Caco-2 (cell line): Measurements from ENCODE around the gene EIF5AL1. TPM values are rescaled to one million over a fixed set of nuclear protein-coding genes. Genes with fewer than 3 reads are reported as not detected.
"Not testable (repeated sequence)": the region's sequence is repeated elsewhere in the genome, so short reads cannot be mapped to it uniquely, and the experiment has no call there.

ENCODE experiments used
- Bru-seq: library from RNA; stranded (reverse); fragments of 400-500 nt; gene quantifications from one replicate; lab custom pipeline; 2021; lab: Mats Ljungman, UMichigan
- BruChase-seq, 2 experiments: library from RNA; stranded (reverse); fragments of 400-500 nt; gene quantifications; one replicate each; lab custom pipeline; 2021; lab: Mats Ljungman, UMichigan
- BruUV-seq: library from RNA; stranded (reverse); fragments of 400-500 nt; replicated peaks from 2 replicates; lab custom pipeline; 2021; lab: Mats Ljungman, UMichigan
- CTCF ChIA-PET: fragments of 300-600 bp; sonication (Branson Sonifier 250); formaldehyde crosslinking; loops from one replicate; lab custom pipeline; 2022; ENCODE audit warnings: antibody characterized with exemption; lab: Charles Lee
- POLR2A ChIA-PET: fragments of 300-600 bp; sonication (Branson Sonifier 250); formaldehyde crosslinking; loops from one replicate; lab custom pipeline; 2022; ENCODE audit warnings: antibody characterized with exemption; lab: Charles Lee
- DNase-seq, 2 experiments: peaks; one replicate each; pipeline versions ENCODE4 v3.0.0 to v3.0.0-alpha.2; 2020 to 2022
- H3K27me3 ChIP-seq: replicated peaks from 2 replicates; pipeline ENCODE4 v1.6.0; 2011; ENCODE audit warnings: low read length; ENCODE audit not compliant: control insufficient read depth, insufficient read depth
- H3K36me3 ChIP-seq: 2 replicates; pipeline ENCODE4 v1.5.1; 2011; ENCODE audit warnings: low read length; ENCODE audit not compliant: control insufficient read depth, insufficient read depth
- H3K4me1 ChIP-seq: fragments of 250-450 bp; sonication (Bioruptor Pico); 2 replicates; pipeline ENCODE4 v1.5.1; 2020; ENCODE audit warnings: mild to moderate bottlenecking
- H3K4me3 ChIP-seq: 2 replicates; pipeline ENCODE4 v1.5.1; 2011; ENCODE audit warnings: low read depth, mild to moderate bottlenecking, control low read depth, low read length
- H3K9me3 ChIP-seq: fragments of 250-450 bp; sonication (Bioruptor Pico); 2 replicates; pipeline ENCODE4 v1.5.1; 2020; ENCODE audit warnings: mild to moderate bottlenecking, moderate library complexity
- H3K27ac Mint-ChIP-seq: one replicate; pipeline ENCODE4 v1.8.0; 2022; ENCODE audit warnings: mixed read lengths; ENCODE audit not compliant: unreplicated experiment
- H3K27me3 Mint-ChIP-seq: one replicate; pipeline ENCODE4 v1.8.0; 2022; ENCODE audit warnings: mixed read lengths; ENCODE audit not compliant: insufficient read depth, unreplicated experiment
- H3K36me3 Mint-ChIP-seq: one replicate; pipeline ENCODE4 v1.8.0; 2022; ENCODE audit warnings: mild to moderate bottlenecking, mixed read lengths; ENCODE audit not compliant: insufficient read depth, unreplicated experiment
- H3K4me1 Mint-ChIP-seq: one replicate; pipeline ENCODE4 v1.8.0; 2022; ENCODE audit warnings: low read depth, mixed read lengths; ENCODE audit not compliant: unreplicated experiment
- H3K4me3 Mint-ChIP-seq: one replicate; pipeline ENCODE4 v1.8.0; 2022; ENCODE audit warnings: mild to moderate bottlenecking, moderate library complexity, mixed read lengths; ENCODE audit not compliant: unreplicated experiment
- H3K9me3 Mint-ChIP-seq: one replicate; pipeline ENCODE4 v1.8.0; 2022; ENCODE audit warnings: mixed read lengths; ENCODE audit not compliant: unreplicated experiment
- intact Hi-C: fragments of 100-400 bp; cut with micrococcal nuclease; formaldehyde crosslinking; loops from one replicate; pipeline ENCODE4 v1.10.0; 2022; ENCODE audit not compliant: unreplicated experiment
- long read RNA-seq: library from polyadenylated mRNA; stranded (forward); transcript quantifications from one replicate; pipeline ENCODE4 v2.0.0, GENCODE V29; 2022
- total RNA-seq: library from RNA; stranded (reverse); gene quantifications from 2 replicates; pipeline ENCODE4 v1.2.3, GENCODE V29; 2022
- TF ChIP-seq, protein P1 (sequence below), 2 experiments: fragments of 200-600 bp in 1 of 2; IDR thresholded peaks; 1 replicate in 1 of 2; 2 replicates in 1 of 2; pipeline versions ENCODE4 v1.5.1 to v1.8.0; 2011 to 2022; ENCODE audit warnings: antibody characterized with exemption in 1 of 2, control low read depth in 1 of 2, inconsistent platforms in 1 of 2, low read depth in 1 of 2, low read length in 1 of 2, mild to moderate bottlenecking in 1 of 2, moderate library complexity in 1 of 2; ENCODE audit not compliant: insufficient read depth in 1 of 2, severe bottlenecking in 1 of 2, unreplicated experiment in 1 of 2

The EIF5AL1 gene
- 0.93 and 1.1 TPM in 2 replicates for total RNA-seq
- not detected for Bru-seq, nascent RNA
- percentile 14 among the genes with signal in this experiment for BruChase-seq, experiment 1, labeled RNA remaining after a 2-hour chase
- BruChase-seq, experiment 2, labeled RNA remaining after a 6-hour chase, result percentile 28 among the genes with signal in this experiment
- long read RNA-seq, result 0 reads

DNA sequence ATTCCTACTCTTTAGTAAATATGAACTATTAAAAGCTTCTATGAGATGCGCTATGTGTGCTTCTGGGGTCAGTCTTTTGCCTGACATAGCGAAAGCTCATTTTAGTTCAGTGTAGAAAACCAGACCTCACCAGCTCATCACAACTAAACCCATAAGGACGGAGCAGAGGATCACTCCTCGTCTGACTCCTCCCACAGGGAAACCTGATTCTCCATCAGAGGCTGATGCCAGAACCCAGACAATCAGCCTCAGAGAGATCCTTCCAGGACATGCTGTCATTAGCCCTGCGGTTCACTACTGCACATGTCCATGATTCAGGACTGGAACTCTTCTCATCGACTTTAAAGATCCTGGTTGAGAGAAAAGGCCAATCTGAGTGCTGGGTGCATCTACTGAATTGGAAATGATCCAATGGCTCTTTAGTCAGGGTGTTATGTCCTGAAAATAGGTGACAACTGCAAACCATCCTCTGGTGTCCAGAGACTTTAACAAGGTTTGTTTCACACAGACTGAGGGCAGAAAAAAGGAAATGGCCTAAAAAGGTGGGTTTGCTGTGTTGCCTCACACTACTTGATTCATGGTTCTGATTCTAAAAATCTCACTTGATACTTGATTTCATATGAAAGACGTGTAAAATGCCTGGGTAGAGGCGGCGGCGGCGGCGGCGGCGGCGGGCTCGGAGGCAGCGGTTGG is at the start of gene EIF5AL1:
TSS of gene EIF5AL1 (plus strand) at position 643 of the 693 bp plus-strand sequence. CDS start 117 bp downstream, outside the sequence.
- H3K27ac Mint-ChIP-seq, H3K27me3 ChIP-seq, H3K9me3 Mint-ChIP-seq, H3K4me3 Mint-ChIP-seq, intact Hi-C loops, CTCF ChIA-PET, H3K36me3 Mint-ChIP-seq, POLR2A ChIA-PET, H3K4me1 ChIP-seq, H3K4me1 Mint-ChIP-seq, H3K36me3 ChIP-seq, H3K4me3 ChIP-seq, H3K9me3 ChIP-seq, DNase-seq, BruUV-seq: not testable (repeated sequence)
- H3K27me3 Mint-ChIP-seq, result peaks cover 16% of the 10 kb centered on the region

DNA sequence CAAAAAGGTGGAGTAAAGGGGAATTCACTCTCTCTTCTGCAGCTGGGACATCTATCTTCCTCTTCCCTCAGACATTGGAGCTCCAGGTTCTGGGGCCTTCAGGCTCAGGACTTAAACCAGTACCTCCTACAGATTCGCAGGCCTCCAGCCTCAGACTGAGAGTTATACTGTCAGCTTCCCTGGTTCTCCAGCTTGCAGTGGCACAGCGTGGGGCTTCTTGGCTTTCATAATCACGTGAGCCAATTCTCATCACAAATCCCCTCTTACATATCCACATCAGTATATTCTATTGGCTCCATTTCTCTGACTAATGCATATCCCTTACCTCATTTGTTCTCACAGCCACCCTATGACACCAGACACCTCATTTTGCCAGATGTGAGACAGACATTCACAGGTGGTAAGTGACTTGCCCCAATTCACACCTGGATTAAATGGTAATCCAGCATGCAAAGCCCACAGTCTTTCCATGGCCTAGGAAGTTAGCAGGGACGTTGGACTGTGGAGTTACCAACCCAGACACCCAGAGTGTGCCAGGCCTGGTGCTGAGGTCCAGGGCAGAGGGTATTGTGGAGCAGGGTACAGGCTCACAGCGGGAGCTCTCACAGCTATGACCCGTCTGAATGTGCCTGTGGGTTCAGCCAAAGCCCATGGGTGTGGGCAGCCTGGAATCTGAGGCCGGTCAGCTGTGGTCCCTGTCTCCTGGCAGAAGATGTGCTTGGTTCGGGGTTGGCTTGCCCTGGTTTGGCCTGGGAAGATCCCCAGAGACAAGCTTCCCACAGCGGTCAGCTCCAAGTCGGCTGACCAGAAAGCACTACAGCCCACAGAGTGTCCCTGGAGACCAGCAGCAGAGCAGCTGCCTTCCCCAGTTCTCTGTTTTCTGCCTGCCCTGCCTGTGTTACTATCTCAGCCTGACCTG is 48.5 kb upstream of the EIF5AL1 start:
- Mint-ChIP-seq H3K27ac (no peak overlapping the region), H3K9me3 (no peaks in the 10 kb centered on the region), H3K4me1 (no peaks in the 10 kb centered on the region), H3K4me3 (no peak overlapping the region), H3K27me3 (no peaks in the 10 kb centered on the region), H3K36me3 (no peaks in the 10 kb centered on the region)
- H3K36me3 ChIP-seq, result no peaks in the 10 kb centered on the region
- no peaks in the 10 kb centered on the region for H3K9me3 ChIP-seq
- ChIA-PET POLR2A (no interaction called here), CTCF (no interaction called here)
- H3K4me3 ChIP-seq, result no peak overlapping the region
- intact Hi-C loops, result no loop called here
- no peaks in the 10 kb centered on the region for H3K4me1 ChIP-seq
- no peak for DNase-seq
- TF ChIP-seq, protein P1, sequence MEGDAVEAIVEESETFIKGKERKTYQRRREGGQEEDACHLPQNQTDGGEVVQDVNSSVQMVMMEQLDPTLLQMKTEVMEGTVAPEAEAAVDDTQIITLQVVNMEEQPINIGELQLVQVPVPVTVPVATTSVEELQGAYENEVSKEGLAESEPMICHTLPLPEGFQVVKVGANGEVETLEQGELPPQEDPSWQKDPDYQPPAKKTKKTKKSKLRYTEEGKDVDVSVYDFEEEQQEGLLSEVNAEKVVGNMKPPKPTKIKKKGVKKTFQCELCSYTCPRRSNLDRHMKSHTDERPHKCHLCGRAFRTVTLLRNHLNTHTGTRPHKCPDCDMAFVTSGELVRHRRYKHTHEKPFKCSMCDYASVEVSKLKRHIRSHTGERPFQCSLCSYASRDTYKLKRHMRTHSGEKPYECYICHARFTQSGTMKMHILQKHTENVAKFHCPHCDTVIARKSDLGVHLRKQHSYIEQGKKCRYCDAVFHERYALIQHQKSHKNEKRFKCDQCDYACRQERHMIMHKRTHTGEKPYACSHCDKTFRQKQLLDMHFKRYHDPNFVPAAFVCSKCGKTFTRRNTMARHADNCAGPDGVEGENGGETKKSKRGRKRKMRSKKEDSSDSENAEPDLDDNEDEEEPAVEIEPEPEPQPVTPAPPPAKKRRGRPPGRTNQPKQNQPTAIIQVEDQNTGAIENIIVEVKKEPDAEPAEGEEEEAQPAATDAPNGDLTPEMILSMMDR (IDR thresholded peaks at IDR 0.05; ENCODE audit: insufficient read depth in 1 of 2, low read depth in 1 of 2, low read length in 1 of 2, severe bottlenecking in 1 of 2, unreplicated experiment in 1 of 2), result no peak
- no peaks in the 10 kb centered on the region for H3K27me3 ChIP-seq
- BruUV-seq, result no TSS peak

DNA sequence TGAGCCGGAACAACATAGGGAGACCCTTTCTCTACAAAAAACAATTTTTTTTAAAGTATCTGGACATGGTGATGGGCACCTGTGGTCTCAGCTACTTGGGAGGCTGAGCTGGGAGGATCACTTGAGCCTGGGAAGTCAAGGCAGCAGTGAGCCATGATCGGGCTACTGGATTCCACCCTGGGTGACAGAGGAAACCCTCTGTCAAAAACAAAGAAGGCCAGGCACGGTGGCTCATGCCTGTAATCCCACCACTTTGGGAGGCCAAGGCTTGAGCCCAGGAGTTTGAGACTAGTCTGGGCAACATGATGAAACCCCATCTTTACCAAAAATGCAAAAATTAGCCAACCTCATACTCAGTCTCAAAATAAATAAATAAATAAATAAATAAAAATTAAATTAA is 47.0 kb upstream of the EIF5AL1 start:
- H3K27me3 Mint-ChIP-seq, result no peaks in the 10 kb centered on the region
- Histone ChIP-seq H3K36me3 (no peaks in the 10 kb centered on the region), H3K27me3 (no peaks in the 10 kb centered on the region), H3K4me3 (no peak overlapping the region), H3K9me3 (no peaks in the 10 kb centered on the region), H3K4me1 (no peaks in the 10 kb centered on the region)
- no peak for DNase-seq
- intact Hi-C loops, result no loop called here
- CTCF ChIA-PET, result no interaction called here
- H3K9me3 Mint-ChIP-seq, result no peaks in the 10 kb centered on the region
- H3K4me3 Mint-ChIP-seq, result no peak overlapping the region
- POLR2A ChIA-PET, result no interaction called here
- no peak overlapping the region for H3K27ac Mint-ChIP-seq
- H3K4me1 Mint-ChIP-seq, result no peaks in the 10 kb centered on the region
- TF ChIP-seq, protein P1 (IDR thresholded peaks at IDR 0.05; ENCODE audit: insufficient read depth in 1 of 2, low read depth in 1 of 2, low read length in 1 of 2, severe bottlenecking in 1 of 2, unreplicated experiment in 1 of 2), result no peak
- BruUV-seq, result no TSS peak
- no peaks in the 10 kb centered on the region for H3K36me3 Mint-ChIP-seq
